ENCODE measurements around the gene MGA.

GRCh38 chr15:41780727-41781126 is 120.5 kb downstream of the MGA start:
- no peak for TF ChIP-seq CTCF (IDR thresholded peaks at IDR 0.05)
- no peak for TF ChIP-seq POLR2A (IDR thresholded peaks at IDR 0.05)
